Measurements from ENCODE around the gene RRAGD.

Gene RRAGD

DNA sequence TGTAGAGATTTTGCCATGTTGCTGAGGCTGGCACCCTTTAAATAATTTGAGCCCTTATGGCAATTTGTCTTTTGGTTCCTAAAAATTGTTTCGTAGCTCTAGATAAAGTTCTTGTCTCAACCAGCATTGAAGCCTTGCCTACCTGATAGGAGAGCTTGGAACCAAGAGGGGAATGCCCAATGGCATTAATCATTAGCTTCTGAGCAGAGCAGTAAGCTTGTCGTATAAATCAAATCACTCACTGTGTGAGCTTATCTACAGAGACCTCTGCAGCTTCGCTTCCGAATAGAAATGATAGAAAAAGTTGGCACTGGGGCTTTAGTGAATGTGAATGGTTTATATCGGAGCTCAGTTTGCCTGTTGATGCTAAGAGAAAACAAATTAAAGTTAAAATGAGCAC lies 31.6 kb upstream of the RRAGD start:
- DNase-seq (ENCODE audit: low read depth) = no peak
- no peak overlapping the region for H3K4me3 ChIP-seq (ENCODE audit: low read depth, low read length)
- TF ChIP-seq, protein P1, sequence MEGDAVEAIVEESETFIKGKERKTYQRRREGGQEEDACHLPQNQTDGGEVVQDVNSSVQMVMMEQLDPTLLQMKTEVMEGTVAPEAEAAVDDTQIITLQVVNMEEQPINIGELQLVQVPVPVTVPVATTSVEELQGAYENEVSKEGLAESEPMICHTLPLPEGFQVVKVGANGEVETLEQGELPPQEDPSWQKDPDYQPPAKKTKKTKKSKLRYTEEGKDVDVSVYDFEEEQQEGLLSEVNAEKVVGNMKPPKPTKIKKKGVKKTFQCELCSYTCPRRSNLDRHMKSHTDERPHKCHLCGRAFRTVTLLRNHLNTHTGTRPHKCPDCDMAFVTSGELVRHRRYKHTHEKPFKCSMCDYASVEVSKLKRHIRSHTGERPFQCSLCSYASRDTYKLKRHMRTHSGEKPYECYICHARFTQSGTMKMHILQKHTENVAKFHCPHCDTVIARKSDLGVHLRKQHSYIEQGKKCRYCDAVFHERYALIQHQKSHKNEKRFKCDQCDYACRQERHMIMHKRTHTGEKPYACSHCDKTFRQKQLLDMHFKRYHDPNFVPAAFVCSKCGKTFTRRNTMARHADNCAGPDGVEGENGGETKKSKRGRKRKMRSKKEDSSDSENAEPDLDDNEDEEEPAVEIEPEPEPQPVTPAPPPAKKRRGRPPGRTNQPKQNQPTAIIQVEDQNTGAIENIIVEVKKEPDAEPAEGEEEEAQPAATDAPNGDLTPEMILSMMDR (IDR thresholded peaks at IDR 0.05; ENCODE audit: low read depth, low read length, missing control alignments) = no peak

DNA sequence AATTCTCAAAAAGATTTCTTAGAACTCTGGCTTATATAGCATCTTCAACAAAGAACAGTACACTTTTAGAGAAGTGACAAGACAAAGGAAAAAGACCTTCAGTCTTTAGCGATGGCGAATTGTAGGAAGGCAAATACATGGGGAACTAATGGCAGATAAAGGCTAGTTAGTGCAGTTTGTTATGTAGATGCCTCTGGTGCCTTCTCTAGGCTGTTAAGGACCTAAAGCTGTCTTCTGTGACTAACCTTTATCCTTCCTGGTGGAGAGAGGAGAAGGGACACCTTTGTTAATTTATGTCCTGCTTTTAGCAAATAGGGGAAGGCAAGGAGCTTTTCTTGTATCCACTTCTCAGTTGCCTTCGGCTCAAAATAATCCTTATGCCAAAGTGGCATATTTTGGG lies 28.1 kb upstream of the RRAGD start:
- no peak overlapping the region for H3K4me3 ChIP-seq (ENCODE audit: low read depth, low read length)
- TF ChIP-seq, protein P1 (IDR thresholded peaks at IDR 0.05; ENCODE audit: low read depth, low read length, missing control alignments) = no peak
- no peak for DNase-seq (ENCODE audit: low read depth)

DNA sequence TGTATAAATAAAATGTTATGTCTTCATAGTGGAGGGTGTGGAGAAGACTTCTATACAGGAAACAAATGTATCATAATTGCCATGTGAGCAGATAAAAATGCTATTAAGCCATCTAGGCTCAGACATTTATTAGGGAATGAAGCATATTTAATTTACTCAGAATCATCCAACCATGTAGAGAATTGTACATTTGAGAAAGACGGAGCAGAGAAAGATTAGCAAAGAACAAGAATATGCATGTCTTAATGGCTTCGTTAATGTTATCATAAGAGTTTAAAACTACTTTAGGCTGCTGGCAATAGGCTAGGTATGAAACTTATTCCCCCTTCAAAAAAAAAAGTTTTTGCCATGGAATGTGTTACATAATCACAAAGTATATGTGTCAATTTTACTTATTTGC lies 26.9 kb upstream of the RRAGD start:
- no peak overlapping the region for H3K4me3 ChIP-seq (ENCODE audit: low read depth, low read length)
- no peak for DNase-seq (ENCODE audit: low read depth)
- TF ChIP-seq, protein P1 (IDR thresholded peaks at IDR 0.05; ENCODE audit: low read depth, low read length, missing control alignments) = no peak

DNA sequence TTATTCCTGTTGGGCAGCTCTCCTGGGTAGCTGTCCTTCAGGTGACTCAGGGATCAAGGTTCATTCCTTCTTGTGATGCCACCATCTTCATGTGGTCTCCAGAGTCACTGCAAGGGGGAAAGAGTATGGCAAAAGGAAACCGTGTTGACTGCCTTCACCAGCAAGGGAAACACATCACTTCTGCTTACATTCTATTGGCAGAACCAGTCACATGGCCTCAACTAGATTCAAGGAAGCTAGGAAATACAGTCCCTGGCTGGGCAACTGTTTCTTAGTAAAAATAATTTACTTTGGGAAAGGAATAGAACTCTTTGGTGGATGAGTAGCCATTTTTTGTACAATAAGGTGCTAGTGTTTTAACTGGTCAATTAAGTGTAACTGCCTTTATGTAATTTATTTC lies 26.2 kb upstream of the RRAGD start:
- no peak overlapping the region for H3K4me3 ChIP-seq (ENCODE audit: low read depth, low read length)
- DNase-seq (ENCODE audit: low read depth) = no peak
- TF ChIP-seq, protein P1 (IDR thresholded peaks at IDR 0.05; ENCODE audit: low read depth, low read length, missing control alignments) = no peak

DNA sequence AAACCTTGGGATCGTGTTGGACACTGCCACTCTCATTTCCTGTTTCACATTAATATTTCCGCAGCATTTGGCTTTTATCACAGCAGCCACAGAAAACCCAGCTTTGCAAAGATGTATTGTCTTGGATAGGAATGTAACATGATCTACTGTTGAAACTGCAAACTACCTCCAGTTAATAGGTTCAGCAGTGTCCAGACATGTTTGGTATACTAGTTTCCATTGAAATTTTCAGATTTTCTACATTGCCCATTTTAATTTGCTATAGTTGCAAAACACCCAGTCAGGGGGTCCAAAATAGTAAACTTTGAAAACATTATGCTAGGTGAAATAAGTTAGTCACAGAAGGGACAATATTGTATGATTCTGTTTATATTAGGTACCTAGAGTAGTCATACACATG lies 24.2 kb upstream of the RRAGD start:
- no peak for DNase-seq (ENCODE audit: low read depth)
- TF ChIP-seq, protein P1 (IDR thresholded peaks at IDR 0.05; ENCODE audit: low read depth, low read length, missing control alignments) = no peak

DNA sequence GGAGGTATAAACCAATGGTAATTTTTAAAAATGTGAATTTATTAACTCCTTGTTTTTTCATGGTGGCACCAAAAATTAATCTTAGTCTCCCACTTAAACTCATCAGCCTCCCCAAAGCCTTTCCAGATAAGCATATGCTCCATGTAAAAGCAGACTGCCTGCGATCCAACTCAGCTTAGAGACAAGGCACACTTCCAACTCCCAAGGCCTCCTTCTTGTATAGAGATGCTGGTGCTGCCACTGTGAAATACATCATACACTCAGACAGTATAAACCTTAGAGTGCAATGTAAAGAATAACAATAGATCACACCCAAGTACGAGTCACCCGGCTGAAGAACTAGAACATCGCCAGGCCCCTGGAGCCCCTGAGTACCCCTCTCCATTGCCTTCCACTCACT lies 22.9 kb upstream of the RRAGD start:
- no peak for DNase-seq (ENCODE audit: low read depth)
- TF ChIP-seq, protein P1 (IDR thresholded peaks at IDR 0.05; ENCODE audit: low read depth, low read length, missing control alignments) = no peak
- H3K4me3 ChIP-seq (ENCODE audit: low read depth, low read length) = no peak overlapping the region

More for the DNA sequence above, 24.2 kb upstream of the RRAGD start:
- no peak overlapping the region for H3K4me3 ChIP-seq (ENCODE audit: low read depth, low read length)

DNA sequence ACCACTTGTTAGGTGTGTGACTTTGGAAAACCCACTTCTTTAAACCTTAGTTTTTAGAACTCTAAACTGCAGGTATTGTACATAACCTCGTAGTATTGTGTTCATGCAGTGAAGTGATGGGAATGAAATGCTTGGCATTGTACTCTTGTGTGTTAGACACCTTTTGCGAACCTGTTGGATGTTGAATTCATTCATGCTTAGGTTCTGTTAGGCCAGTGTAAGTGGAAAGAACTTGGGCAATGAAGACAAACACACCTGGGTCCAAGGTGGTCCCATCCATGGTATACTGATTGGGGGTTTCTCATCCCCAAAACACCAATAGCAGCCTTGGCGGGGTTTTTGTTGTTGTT lies 22.1 kb upstream of the RRAGD start:
- TF ChIP-seq, protein P1 (IDR thresholded peaks at IDR 0.05; ENCODE audit: low read depth, low read length, missing control alignments) = no peak
- peak overlapping the region; percentile 67; the same call in 1 of the 2 replicates for H3K4me3 ChIP-seq (ENCODE audit: low read depth, low read length)
- DNase-seq (ENCODE audit: low read depth) = no peak

Data from GM12864 (cell line).